ENCODE results near the gene ZNF25. TPM values are rescaled to one million over a fixed set of nuclear protein-coding genes. Genes with fewer than 3 reads are reported as not detected.
"Not testable (repeated sequence)": the region's sequence is repeated elsewhere in the genome, so short reads cannot be mapped to it uniquely, and the experiment has no call there.

Gene ZNF25
- total and polyA plus RNA-seq, 8 donors, result 2.9 to 7.8 (median 3.9) TPM

DNA sequence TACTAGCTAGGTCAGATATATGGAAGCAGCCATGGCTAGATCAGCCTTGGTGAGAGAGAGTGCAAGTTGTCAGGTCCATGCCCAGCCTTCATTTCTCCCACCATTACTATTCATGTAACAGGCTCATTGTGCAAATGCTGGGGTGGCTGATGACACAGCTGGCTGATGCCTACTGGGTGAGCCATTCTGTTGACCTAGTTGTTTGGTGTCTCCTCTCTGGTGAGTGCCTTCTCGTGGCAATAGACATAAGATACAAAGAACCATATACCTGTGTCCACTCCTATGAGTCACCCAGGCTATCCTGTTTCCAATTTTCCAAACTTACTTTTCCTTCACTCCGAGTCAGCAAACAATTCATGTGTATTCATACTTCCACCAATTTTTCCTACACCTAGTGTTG, 46.0 kb downstream of the ZNF25 start:
- TF ChIP-seq, protein P1, sequence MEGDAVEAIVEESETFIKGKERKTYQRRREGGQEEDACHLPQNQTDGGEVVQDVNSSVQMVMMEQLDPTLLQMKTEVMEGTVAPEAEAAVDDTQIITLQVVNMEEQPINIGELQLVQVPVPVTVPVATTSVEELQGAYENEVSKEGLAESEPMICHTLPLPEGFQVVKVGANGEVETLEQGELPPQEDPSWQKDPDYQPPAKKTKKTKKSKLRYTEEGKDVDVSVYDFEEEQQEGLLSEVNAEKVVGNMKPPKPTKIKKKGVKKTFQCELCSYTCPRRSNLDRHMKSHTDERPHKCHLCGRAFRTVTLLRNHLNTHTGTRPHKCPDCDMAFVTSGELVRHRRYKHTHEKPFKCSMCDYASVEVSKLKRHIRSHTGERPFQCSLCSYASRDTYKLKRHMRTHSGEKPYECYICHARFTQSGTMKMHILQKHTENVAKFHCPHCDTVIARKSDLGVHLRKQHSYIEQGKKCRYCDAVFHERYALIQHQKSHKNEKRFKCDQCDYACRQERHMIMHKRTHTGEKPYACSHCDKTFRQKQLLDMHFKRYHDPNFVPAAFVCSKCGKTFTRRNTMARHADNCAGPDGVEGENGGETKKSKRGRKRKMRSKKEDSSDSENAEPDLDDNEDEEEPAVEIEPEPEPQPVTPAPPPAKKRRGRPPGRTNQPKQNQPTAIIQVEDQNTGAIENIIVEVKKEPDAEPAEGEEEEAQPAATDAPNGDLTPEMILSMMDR (IDR thresholded peaks at IDR 0.05), result no peak
- no peaks in the 10 kb centered on the region for H3K9me3 ChIP-seq
- 25 to 37% methylated on average over 2 of the region's 2 CpGs for WGBS, 2 donors
- intact Hi-C loops (cut with DNase I), result no loop called here
- no peak for ATAC-seq
- H3K4me1 ChIP-seq, result no peaks in the 10 kb centered on the region
- FAIRE-seq, result no peak
- no peak for DNase-seq
- H3K4me3 ChIP-seq, result no peak overlapping the region
- H3K27ac ChIP-seq, result no peak overlapping the region
- no peaks in the 10 kb centered on the region for H3K36me3 ChIP-seq
- no peaks in the 10 kb centered on the region for H3K27me3 ChIP-seq

DNA sequence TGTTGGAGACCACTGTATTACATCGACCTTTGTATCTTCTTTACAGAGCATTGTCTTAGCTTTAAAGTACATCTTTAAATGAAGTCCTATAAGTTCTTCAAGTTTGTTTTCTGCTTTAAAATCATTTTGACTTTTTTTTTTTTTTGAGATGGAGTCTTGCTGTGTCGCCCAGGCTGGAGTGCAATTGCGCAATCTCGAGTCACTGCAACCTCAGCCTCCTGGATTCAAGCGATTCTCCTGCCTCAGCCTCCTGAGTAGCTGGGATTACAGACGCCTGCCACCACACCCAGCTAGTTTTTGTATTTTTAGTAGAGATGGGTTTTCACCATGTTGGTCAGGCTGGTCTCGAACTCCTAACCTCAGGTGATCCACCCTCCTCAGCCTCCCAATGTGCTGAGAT, 68.3 kb downstream of the ZNF25 start:
- intact Hi-C loops (cut with DNase I); FAIRE-seq: not testable (repeated sequence)

DNA sequence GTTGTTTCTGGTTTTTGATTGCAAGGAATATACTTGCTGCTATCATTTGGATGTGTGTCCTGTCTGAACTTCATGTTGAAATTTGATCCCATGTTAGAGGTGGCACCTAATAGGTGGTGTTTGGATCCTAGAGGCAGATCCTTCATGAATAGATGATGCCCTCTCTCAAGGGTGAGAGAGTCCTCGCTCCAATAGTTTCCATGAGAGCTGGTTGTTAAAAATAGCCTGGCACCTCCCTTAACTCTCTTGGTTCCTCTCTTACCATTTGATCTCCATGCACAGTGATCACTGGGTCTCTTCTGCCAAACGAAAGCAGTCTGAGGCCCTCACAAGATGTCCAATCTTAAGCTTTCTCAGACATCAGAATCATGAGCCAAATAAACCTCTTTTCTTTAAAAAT, 70.1 kb downstream of the ZNF25 start:
- FAIRE-seq (no peak), ATAC-seq (no peak), DNase-seq (no peak)
- no peaks in the 10 kb centered on the region for H3K9me3 ChIP-seq
- intact Hi-C loops (cut with DNase I), result no loop called here
- TF ChIP-seq, protein P1 (IDR thresholded peaks at IDR 0.05), result no peak
- no peaks in the 10 kb centered on the region for H3K36me3 ChIP-seq
- no peak overlapping the region for H3K27ac ChIP-seq
- 23 to 28% methylated on average over 2 of the region's 2 CpGs for WGBS, 2 donors
- H3K27me3 ChIP-seq, result no peaks in the 10 kb centered on the region
- H3K4me1 ChIP-seq, result no peaks in the 10 kb centered on the region
- no peak overlapping the region for H3K4me3 ChIP-seq

More for the DNA sequence above, 68.3 kb downstream of the ZNF25 start:
- not testable (repeated sequence) for DNase-seq, H3K9me3 ChIP-seq, H3K4me1 ChIP-seq, H3K27me3 ChIP-seq, ATAC-seq, H3K27ac ChIP-seq, H3K36me3 ChIP-seq, H3K4me3 ChIP-seq
- 61 to 67% methylated on average over 7 of the region's 7 CpGs for WGBS, 2 donors

Other genes starting within 250 kb of the ZNF25 start
- gene ZNF248, start 119.0 kb downstream of the ZNF25 start, total RNA-seq, result 1 to 10 TPM; 2.7 to 8.3 (median 4.2) TPM
- 1 to 10 TPM; 4.6 to 8.2 TPM for gene ZNF248, start 119.0 kb downstream of the ZNF25 start, polyA plus RNA-seq
- 10 to 100 TPM; 16.6 to 32.1 (median 20.3) TPM for gene ZNF33A, start 34.0 kb upstream of the ZNF25 start, total RNA-seq
- 10 to 100 TPM in 1 of 2 donors, 1 to 10 TPM in 1; 9.7 to 15.7 TPM for gene ZNF33A, start 34.0 kb upstream of the ZNF25 start, polyA plus RNA-seq
- 10 to 100 TPM; 10.2 to 16.7 (median 11.5) TPM for gene ZNF37A, start 117.7 kb upstream of the ZNF25 start, total RNA-seq
- gene ZNF37A, start 117.7 kb upstream of the ZNF25 start, polyA plus RNA-seq, result 1 to 10 TPM; 7.7 to 9.3 TPM